NB4 (cell line): ENCODE results near the gene M6PR.

Experiments
- CTCF ChIP-seq: IDR thresholded peaks from one replicate; pipeline ENCODE4 v1.5.1; 2012; ENCODE audit warnings: low read depth, low read length
- MAX ChIP-seq: IDR thresholded peaks from 2 replicates; pipeline ENCODE4 v1.6.1; 2011; ENCODE audit warnings: low read depth, low read length
- MYC ChIP-seq: IDR thresholded peaks from 2 replicates; pipeline ENCODE4 v1.6.1; 2011; ENCODE audit warnings: low read depth, low read length
- POLR2A ChIP-seq: IDR thresholded peaks from 2 replicates; pipeline ENCODE4 v1.6.1; 2011; ENCODE audit warnings: mild to moderate bottlenecking; ENCODE audit not compliant: insufficient read length; ENCODE audit errors: extremely low read depth

GRCh38 chr12:8894986-8895385, 54.5 kb downstream of the M6PR start:
- TF ChIP-seq CTCF (no peak), POLR2A (no peak), MYC (no peak), MAX (no peak)
